ENCODE results near the gene PSMD6.

DNA sequence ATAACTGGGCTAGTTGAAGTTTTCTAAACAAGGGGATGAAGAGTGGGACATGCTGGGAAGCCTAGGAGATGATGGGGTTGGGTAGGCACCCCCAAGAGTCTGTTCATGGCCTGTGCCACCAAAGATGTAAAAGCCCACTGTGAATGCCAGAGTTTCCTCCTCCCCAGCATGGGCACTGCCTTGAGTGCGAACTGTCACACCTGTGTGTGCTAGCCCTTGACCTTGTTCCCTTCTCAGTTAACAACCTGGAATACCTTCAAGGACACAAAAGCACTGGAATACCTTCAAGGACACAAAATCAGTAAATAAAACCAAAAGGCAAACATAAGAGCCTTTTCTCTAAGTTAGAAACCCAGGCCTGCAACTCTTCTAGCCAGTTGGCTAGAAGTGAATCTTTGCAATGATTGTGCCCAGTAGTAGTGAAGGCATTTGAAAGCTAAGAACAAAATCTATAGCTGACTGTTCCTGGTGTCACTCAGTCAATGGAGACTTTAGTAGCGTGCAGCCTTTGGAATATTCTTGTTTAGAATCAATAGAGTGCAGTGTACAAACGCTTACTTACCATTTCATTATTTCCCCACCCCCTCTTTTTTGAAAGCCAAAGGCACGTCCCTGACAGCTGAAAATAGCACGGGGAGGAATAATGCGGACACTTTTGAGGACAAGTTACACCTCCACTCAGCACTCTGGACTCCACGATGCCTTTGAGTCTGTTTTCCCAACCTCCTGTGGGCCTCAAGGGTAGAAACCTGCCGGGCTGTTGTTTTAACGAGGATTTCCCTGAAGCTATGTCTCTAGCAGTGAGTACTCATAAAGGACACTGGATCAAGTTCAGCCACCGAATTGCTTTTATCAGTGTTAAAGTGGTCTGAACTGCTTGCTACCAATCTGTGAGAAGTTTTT, 24.2 kb downstream of the PSMD6 start:
- TF ChIP-seq CTCF (IDR thresholded peaks at IDR 0.05 in 2 of 3, conservative IDR thresholded peaks at IDR 0.05 in 1 of 3; ENCODE audit: borderline replicate concordance in 1 of 3, insufficient read depth in 1 of 3, low read depth in 2 of 3, low read length in 2 of 3) (no peak), POLR2A (IDR thresholded peaks at IDR 0.05; ENCODE audit: borderline replicate concordance, extremely low read depth, insufficient read depth, insufficient read length) (no peak), RAD21 (IDR thresholded peaks at IDR 0.05; ENCODE audit: low read depth) (no peak), SRF (IDR thresholded peaks at IDR 0.05; ENCODE audit: low read depth) (no peak), JUND (IDR thresholded peaks at IDR 0.05) (no peak), EGR1 (IDR thresholded peaks at IDR 0.05; ENCODE audit: low read depth) (no peak), ZNF274 (IDR thresholded peaks at IDR 0.05; ENCODE audit: low read depth, low read length) (no peak), SIN3A (IDR thresholded peaks at IDR 0.05; ENCODE audit: low read depth) (no peak), POLR2AphosphoS5 (IDR thresholded peaks at IDR 0.05; ENCODE audit: low read depth, low read length) (no peak), EZH2phosphoT487 (IDR thresholded peaks at IDR 0.05; ENCODE audit: borderline replicate concordance) (no peak)
- TF ChIP-seq, protein P1, sequence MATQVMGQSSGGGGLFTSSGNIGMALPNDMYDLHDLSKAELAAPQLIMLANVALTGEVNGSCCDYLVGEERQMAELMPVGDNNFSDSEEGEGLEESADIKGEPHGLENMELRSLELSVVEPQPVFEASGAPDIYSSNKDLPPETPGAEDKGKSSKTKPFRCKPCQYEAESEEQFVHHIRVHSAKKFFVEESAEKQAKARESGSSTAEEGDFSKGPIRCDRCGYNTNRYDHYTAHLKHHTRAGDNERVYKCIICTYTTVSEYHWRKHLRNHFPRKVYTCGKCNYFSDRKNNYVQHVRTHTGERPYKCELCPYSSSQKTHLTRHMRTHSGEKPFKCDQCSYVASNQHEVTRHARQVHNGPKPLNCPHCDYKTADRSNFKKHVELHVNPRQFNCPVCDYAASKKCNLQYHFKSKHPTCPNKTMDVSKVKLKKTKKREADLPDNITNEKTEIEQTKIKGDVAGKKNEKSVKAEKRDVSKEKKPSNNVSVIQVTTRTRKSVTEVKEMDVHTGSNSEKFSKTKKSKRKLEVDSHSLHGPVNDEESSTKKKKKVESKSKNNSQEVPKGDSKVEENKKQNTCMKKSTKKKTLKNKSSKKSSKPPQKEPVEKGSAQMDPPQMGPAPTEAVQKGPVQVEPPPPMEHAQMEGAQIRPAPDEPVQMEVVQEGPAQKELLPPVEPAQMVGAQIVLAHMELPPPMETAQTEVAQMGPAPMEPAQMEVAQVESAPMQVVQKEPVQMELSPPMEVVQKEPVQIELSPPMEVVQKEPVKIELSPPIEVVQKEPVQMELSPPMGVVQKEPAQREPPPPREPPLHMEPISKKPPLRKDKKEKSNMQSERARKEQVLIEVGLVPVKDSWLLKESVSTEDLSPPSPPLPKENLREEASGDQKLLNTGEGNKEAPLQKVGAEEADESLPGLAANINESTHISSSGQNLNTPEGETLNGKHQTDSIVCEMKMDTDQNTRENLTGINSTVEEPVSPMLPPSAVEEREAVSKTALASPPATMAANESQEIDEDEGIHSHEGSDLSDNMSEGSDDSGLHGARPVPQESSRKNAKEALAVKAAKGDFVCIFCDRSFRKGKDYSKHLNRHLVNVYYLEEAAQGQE (IDR thresholded peaks at IDR 0.05; ENCODE audit: low read depth), result no peak
- TF ChIP-seq, protein P2, sequence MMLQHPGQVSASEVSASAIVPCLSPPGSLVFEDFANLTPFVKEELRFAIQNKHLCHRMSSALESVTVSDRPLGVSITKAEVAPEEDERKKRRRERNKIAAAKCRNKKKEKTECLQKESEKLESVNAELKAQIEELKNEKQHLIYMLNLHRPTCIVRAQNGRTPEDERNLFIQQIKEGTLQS (IDR thresholded peaks at IDR 0.05), result no peak

All from HCT116 (cell line).